NK-92 (cell line): ENCODE data around the gene TMED1.
"Not testable (repeated sequence)": the region's sequence is repeated elsewhere in the genome, so short reads cannot be mapped to it uniquely, and the experiment has no call there.

Experiments
- DNase-seq: peaks from one replicate; lab custom pipeline; 2025; ENCODE audit not compliant: unreplicated experiment; lab: John Stamatoyannopoulos, UW

TMED1 gene, protein sequence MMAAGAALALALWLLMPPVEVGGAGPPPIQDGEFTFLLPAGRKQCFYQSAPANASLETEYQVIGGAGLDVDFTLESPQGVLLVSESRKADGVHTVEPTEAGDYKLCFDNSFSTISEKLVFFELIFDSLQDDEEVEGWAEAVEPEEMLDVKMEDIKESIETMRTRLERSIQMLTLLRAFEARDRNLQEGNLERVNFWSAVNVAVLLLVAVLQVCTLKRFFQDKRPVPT

GRCh38 chr19:10835754-10836478 is at the start of gene TMED1:
TSS of gene TMED1 (minus strand) at chr19:10836212. CDS start at chr19:10836191, 21 bp downstream.
- DNase-seq = peak; percentile 87

- DNase-seq = no peak
Observed at GRCh38 chr19:10885201-10886169, 49.5 kb upstream of the TMED1 start.

DNA sequence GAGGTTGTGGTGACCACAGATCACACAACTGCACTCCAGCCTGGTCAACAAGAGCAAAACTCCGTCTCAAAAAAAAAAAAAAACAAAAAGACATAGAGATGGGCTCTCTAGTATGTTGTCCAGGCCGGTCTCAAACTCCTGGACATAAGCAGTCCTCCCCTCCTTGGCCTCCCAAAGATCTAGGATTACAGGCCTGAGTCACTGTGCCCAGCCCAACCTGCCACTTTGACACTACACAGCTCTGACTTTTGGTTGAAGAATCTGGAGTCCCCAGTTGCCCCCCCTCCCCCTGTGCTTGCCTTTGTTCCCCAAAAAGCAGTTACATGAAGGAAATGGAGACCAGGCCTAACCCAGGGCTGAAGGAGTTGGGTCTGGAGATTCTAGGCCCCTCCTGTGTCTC is 48.3 kb upstream of the TMED1 start:
- DNase-seq = no peak

DNA sequence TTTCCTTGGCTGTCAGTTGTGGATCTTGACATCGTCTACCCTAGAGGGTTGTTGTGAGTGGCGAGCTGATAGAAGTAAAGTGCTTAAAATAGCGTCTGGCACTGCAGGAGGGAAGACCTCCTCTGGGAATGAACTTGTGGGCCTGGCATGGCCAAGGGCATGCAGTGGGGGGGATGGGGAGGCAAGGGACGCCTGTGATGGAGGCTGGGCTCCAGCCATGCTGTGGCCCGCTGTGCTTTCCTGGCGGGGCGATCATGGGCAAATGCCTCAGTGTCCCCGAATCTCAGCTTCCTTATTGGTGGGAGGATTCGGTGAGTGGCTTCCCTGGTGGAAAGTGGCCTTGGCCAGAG is 46.1 kb upstream of the TMED1 start:
- DNase-seq = no peak

DNA sequence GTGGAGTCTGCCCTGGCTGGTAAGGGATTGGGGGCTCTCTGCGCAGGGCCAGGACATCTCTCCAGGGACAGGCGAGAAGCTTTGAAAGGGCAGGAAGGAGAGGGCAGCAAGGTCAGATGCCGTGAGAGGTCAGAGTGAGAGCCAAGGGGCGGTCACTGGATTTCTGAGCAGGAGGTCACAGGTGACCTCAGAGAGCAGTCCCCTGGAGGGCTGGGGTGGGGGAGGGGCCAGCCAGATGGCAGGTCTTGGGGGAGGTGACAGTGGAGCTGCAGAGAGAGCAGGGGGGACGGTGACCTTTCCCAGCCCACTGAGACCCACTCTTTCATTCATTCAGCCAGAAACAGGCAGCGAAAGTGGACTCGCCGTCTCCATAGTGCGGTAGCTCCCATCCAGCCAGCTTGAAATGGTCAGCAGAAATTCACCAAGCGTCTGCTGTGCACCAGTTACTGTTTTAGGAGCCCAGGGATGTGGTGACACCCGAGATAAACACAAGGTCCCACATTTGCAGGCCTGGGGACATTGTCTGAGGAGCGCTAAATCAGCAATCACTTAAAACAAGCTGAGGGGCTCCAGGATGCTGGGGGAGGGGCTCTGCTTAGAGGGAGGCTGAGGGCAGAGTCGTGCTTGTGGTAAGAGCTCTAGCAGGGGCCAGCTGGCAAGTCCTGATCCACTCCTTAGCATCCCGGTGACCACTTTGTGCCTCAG is 45.5 kb upstream of the TMED1 start:
- DNase-seq = no peak

DNA sequence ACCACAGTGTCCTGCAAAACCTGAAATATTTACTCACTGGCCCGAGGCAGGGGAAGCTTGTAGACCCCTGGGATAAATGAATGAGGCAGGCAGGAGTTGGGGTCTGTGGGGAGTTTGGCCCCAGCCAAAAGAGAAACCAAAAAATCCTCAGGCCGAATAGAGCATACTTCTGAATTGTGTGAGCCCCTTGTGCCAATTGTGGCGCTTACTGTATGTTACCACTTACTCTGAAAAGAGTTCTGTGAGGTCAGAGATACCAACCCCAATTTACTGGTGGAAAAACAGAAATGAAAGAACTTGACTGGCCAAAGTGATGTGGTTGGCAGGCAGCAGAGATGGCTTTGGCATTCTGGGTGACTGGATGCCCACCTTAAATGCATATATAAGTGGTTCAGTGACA is 42.2 kb upstream of the TMED1 start:
- DNase-seq = no peak

GRCh38 chr19:10877608-10878007 is 41.6 kb upstream of the TMED1 start:
- not testable (repeated sequence) for DNase-seq

GRCh38 chr19:10876459-10877240 is 40.6 kb upstream of the TMED1 start:
- DNase-seq = no peak

- DNase-seq = no peak
Observed at GRCh38 chr19:10874024-10874423, 38.0 kb upstream of the TMED1 start.

- DNase-seq = no peak
Observed at GRCh38 chr19:10872546-10873107, 36.6 kb upstream of the TMED1 start.

DNA sequence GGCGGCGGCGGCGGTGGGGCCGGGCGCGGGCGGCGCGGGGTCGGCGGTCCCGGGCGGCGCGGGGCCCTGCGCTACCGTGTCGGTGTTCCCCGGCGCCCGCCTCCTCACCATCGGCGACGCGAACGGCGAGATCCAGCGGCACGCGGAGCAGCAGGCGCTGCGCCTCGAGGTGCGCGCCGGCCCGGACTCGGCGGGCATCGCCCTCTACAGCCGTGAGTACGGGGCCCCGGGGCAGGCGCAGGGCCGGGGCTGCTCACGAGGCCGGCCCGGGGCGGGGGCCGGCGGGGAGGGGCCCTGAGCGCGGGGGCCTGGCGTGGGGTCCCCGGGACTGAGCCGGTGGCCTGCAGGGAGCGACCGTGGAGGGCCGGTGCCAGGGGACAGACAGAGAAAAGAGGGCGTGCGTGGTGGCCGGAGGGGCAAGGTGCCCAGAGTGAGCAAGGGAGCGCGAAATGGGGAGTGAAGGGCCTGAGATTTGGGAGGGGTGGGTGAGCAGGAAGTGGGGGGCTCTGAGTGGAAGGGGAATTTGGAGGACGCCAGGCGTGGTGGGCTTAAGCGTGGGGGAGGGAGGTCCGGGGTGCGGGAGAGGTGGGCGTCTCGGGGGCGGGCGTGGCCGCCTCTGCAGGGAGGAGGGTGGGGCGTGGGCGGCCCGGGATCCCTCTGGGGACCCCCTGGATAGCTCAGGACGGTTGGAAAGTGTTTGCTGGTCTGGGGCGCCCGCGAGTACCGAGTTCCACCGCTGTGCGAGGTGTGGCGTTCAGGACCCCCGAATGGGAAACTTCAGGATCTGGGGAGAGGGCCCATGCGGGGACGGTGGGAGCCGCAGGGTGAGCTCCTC is 35.9 kb upstream of the TMED1 start:
- DNase-seq = no peak

GRCh38 chr19:10870955-10871603 is 35.1 kb upstream of the TMED1 start, which contains the start of gene CARM1:
TSS of gene CARM1 (plus strand) at chr19:10871553. CDS start at chr19:10871703, 150 bp downstream.
- DNase-seq = peak; percentile 94

- DNase-seq = no peak
Observed at GRCh38 chr19:10870501-10870954, 34.5 kb upstream of the TMED1 start.

DNA sequence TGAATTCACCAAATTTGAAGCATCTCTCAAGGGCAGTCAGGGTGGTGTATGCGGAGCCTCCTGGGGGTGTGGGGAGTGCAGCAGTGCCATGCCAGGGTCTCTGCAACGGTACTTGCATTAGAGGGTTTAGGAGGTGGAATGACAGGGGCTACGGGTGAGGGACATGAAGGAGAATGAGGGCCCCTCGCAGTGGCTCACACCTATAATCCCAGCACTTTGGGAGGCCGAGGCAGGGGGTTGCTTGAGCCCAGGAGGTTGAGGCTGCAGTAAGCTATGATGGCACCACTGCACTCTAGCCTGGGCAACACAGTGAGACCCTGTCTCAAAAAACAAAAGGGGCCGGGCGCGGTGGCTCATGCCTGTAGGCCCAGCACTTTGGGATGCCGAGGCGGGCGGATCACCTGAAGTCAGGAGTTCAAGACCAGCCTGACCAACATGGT is 33.9 kb upstream of the TMED1 start:
- not testable (repeated sequence) for DNase-seq

DNA sequence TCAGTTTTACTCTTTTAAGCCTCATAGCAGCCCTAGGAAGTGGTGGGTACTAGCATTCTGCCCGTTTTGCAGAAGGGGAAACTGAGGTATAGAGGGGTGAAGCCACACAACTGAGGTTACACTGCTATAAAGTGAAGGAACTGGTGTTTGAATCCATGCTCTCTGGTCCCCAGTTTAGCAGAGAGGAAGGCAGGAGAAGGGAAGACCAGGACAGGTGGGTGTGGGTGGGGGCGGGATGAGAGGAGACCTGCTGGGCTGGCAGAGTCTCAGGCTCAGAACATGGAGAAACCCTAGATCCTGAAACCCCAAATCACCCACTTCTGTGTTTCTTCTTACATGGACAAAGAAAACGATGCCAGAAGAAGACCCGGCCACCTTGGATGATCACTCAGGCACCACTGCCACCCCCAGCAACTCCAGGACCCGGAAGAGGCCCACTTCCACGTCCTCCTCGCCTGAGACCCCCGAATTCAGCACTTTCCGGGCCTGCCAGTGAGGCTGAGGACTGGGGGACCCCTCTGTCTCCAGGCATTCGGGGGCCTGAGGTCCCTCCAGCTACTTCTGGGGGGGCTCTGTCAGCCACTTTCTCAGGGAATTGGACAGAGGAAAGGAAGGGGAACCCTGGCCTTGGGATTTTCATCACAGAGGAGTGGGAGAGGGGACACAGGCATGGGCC is 33.0 kb upstream of the TMED1 start:
- no peak for DNase-seq

DNA sequence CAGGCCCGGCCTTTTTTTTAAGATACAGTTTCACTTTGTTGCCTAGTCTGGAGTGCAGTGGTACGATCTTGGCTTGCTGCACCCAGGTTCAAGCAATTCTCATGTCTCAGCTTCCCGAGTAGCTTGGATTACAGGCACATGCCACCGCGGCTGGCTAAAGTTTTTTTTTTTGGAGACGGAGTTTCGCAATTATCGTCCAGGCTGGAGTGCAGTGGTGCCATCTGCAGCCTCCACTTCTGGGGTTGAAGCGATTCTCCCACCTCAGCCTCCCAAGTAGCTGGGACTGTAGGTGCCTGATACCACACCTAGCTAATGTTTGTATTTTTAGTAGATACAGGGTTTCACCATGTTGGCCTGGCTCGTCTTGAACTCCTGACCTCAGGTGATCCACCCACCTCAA is 30.5 kb upstream of the TMED1 start:
- DNase-seq = no peak

GRCh38 chr19:10864538-10864899 is 28.5 kb upstream of the TMED1 start:
- DNase-seq = no peak
